OCI-LY7 (cell line): ENCODE measurements around the gene WDR35. TPM values are rescaled to one million over a fixed set of nuclear protein-coding genes. Genes with fewer than 3 reads are reported as not detected.

Experiments
- BruUV-seq: library from RNA; stranded (reverse); fragments of 400-500 nt; replicated peaks from 2 replicates; lab custom pipeline; 2021; lab: Mats Ljungman, UMichigan
- CTCF ChIA-PET: fragments of 300-600 bp; sonication (Branson Sonifier 250); formaldehyde crosslinking; loops from one replicate; lab custom pipeline; 2022; ENCODE audit warnings: antibody characterized with exemption; ENCODE audit not compliant: unreplicated experiment; lab: Charles Lee
- POLR2A ChIA-PET: fragments of 300-600 bp; sonication (Branson Sonifier 250); formaldehyde crosslinking; loops from one replicate; lab custom pipeline; 2022; ENCODE audit warnings: antibody characterized with exemption; lab: Charles Lee
- DNase-seq: peaks from one replicate; pipeline ENCODE4 v3.0.0-alpha.2; 2015; ENCODE audit warnings: low spot score
- H2AFZ ChIP-seq: fragments of 200-600 bp; sonication (generic), shearing (Covaris generic); 2 replicates; pipeline ENCODE4 v1.6.1; 2014; ENCODE audit warnings: mild to moderate bottlenecking, antibody characterized with exemption, low read length, moderate library complexity
- H3K27ac ChIP-seq: fragments of 200-600 bp; sonication (generic); 2 replicates; pipeline ENCODE4 v1.5.1; 2014; ENCODE audit warnings: mixed run types, low read depth, mild to moderate bottlenecking, moderate library complexity, low read length, inconsistent platforms; ENCODE audit not compliant: poor library complexity, severe bottlenecking
- H3K36me3 ChIP-seq: fragments of 200-600 bp; sonication (generic); 2 replicates; pipeline ENCODE4 v1.6.1; 2014; ENCODE audit warnings: mild to moderate bottlenecking, antibody characterized with exemption, low read length, moderate library complexity, mixed read lengths; ENCODE audit not compliant: insufficient read depth
- H3K4me1 ChIP-seq: fragments of 200-600 bp; sonication (generic); 2 replicates; pipeline ENCODE4 v1.5.1; 2014; ENCODE audit warnings: mild to moderate bottlenecking, low read length; ENCODE audit not compliant: insufficient read depth, poor library complexity, severe bottlenecking
- H3K4me2 ChIP-seq: fragments of 200-600 bp; sonication (generic); 2 replicates; pipeline ENCODE4 v1.6.1; 2014; ENCODE audit warnings: mild to moderate bottlenecking, low read length
- H3K4me3 ChIP-seq: fragments of 200-600 bp; sonication (generic); 2 replicates; pipeline ENCODE4 v1.5.1; 2014; ENCODE audit warnings: mild to moderate bottlenecking, low read depth, low read length; ENCODE audit not compliant: poor library complexity, severe bottlenecking
- H3K79me2 ChIP-seq: fragments of 200-600 bp; sonication (generic); 2 replicates; pipeline ENCODE4 v1.6.1; 2016; ENCODE audit warnings: low read depth, mild to moderate bottlenecking, low read length, moderate library complexity, mixed read lengths; ENCODE audit not compliant: insufficient read depth
- H3K9me2 ChIP-seq: fragments of 200-600 bp; sonication (generic); 2 replicates; pipeline ENCODE4 v1.6.1; 2016; ENCODE audit warnings: mild to moderate bottlenecking, low read length, mixed read lengths; ENCODE audit not compliant: insufficient read depth
- H3K9me3 ChIP-seq: fragments of 200-600 bp; sonication (generic); 2 replicates; pipeline ENCODE4 v1.6.1; 2014; ENCODE audit warnings: mild to moderate bottlenecking, mixed run types, low read length, mixed read lengths
- H4K20me1 ChIP-seq: fragments of 200-600 bp; sonication (generic); 2 replicates; pipeline ENCODE4 v1.6.1; 2014; ENCODE audit warnings: mild to moderate bottlenecking, antibody characterized with exemption, low read length, moderate library complexity, mixed read lengths; ENCODE audit not compliant: insufficient read depth
- EZH2phosphoT487 ChIP-seq: fragments of 200-600 bp; sonication (generic); IDR thresholded peaks from 2 replicates; pipeline ENCODE4 v1.6.1; 2018; ENCODE audit warnings: low read depth, borderline replicate concordance, mild to moderate bottlenecking, mixed run types, antibody characterized with exemption, low read length, moderate library complexity, mixed read lengths
- intact Hi-C: fragments of 100-400 bp; cut with micrococcal nuclease; formaldehyde crosslinking; loops from one replicate; pipeline ENCODE4 v1.10.0; 2022; ENCODE audit not compliant: unreplicated experiment
- total RNA-seq, 2 experiments: library from RNA; depleted of rRNA in 1 of 2; stranded (reverse); fragments of >200 nt in 1 of 2; shearing (Covaris generic) in 1 of 2; gene quantifications; 2 replicates each; pipeline ENCODE4 v1.2.3, GENCODE V29; 2014 to 2022
- TF ChIP-seq, protein P1 (sequence below): fragments of 200-600 bp; sonication (generic); conservative IDR thresholded peaks from 2 replicates; pipeline ENCODE4 v1.5.1; 2014; ENCODE audit warnings: mild to moderate bottlenecking, antibody characterized with exemption, low read length, moderate library complexity, mixed read lengths

Gene WDR35
- total RNA-seq, 2 experiments from 2014 or later, result 0.06 to 1.5 TPM

DNA sequence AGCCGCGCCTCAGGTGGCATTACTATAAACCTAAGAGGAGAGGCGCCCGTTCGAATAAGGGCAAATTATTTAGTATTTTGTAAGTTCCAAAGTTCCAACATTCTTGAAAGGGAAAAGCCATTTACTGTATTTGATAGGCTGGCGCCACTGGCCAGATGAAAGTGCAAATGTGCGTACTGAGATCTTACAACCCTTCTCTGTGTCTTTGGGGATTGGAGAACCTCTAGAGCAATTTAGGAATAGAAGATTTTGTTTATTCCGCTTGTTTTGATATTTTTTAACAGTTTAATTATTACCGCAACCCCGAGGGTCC lies 467 bp upstream of the WDR35 start:
- Histone ChIP-seq H3K4me1 (no peaks in the 10 kb centered on the region), H3K4me2 (peak overlapping the region; percentile 51; the same call in 1 of the 2 replicates), H4K20me1 (no peaks in the 10 kb centered on the region), H3K36me3 (no peaks in the 10 kb centered on the region), H2AFZ (no peak overlapping the region), H3K27ac (no peak overlapping the region), H3K9me2 (no peaks in the 10 kb centered on the region), H3K4me3 (no peak overlapping the region), H3K79me2 (no peaks in the 10 kb centered on the region), H3K9me3 (no peaks in the 10 kb centered on the region)
- intact Hi-C loops, result no loop called here
- CTCF ChIA-PET, result no interaction called here
- no peak for DNase-seq
- TF ChIP-seq, protein P1, sequence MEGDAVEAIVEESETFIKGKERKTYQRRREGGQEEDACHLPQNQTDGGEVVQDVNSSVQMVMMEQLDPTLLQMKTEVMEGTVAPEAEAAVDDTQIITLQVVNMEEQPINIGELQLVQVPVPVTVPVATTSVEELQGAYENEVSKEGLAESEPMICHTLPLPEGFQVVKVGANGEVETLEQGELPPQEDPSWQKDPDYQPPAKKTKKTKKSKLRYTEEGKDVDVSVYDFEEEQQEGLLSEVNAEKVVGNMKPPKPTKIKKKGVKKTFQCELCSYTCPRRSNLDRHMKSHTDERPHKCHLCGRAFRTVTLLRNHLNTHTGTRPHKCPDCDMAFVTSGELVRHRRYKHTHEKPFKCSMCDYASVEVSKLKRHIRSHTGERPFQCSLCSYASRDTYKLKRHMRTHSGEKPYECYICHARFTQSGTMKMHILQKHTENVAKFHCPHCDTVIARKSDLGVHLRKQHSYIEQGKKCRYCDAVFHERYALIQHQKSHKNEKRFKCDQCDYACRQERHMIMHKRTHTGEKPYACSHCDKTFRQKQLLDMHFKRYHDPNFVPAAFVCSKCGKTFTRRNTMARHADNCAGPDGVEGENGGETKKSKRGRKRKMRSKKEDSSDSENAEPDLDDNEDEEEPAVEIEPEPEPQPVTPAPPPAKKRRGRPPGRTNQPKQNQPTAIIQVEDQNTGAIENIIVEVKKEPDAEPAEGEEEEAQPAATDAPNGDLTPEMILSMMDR, result no peak
- no peak for TF ChIP-seq EZH2phosphoT487
- BruUV-seq, result no TSS peak
- POLR2A ChIA-PET, result no interaction called here

DNA sequence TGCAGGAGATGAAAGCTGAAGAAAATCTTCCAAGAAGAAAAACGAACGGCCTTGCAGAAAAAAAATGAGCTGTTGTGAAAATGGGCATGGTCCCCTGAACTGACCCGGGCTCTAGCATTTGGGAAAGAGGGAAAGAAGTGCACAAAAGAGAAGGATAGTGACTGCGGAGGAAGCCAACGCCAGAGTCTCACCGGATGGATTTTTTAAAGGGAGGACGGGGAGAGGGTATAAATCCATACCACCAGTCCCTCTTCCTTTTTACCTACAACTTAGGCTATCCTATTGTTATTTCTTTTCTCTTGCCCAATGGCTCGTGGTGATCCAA lies 601 bp downstream of the WDR35 start:
- peak overlapping the region; percentile 51; the same call in 1 of the 2 replicates for H3K4me2 ChIP-seq
- no peaks in the 10 kb centered on the region for H3K36me3 ChIP-seq
- no TSS peak for BruUV-seq
- no peak for DNase-seq
- no peaks in the 10 kb centered on the region for H3K9me3 ChIP-seq
- H2AFZ ChIP-seq, result no peak overlapping the region
- H3K9me2 ChIP-seq, result no peaks in the 10 kb centered on the region
- no peaks in the 10 kb centered on the region for H4K20me1 ChIP-seq
- H3K4me3 ChIP-seq, result no peak overlapping the region
- H3K27ac ChIP-seq, result no peak overlapping the region
- no peaks in the 10 kb centered on the region for H3K4me1 ChIP-seq
- CTCF ChIA-PET, result no interaction called here
- H3K79me2 ChIP-seq, result no peaks in the 10 kb centered on the region
- intact Hi-C loops, result no loop called here
- POLR2A ChIA-PET, result interaction anchor here (0.5 to 0.9 kb wide), 3 partner anchors 17 to 1429 kb away, joined by 3 read pairs; partner anchors contain the start of gene RDH14
- no peak for TF ChIP-seq EZH2phosphoT487
- TF ChIP-seq, protein P1, result no peak

DNA sequence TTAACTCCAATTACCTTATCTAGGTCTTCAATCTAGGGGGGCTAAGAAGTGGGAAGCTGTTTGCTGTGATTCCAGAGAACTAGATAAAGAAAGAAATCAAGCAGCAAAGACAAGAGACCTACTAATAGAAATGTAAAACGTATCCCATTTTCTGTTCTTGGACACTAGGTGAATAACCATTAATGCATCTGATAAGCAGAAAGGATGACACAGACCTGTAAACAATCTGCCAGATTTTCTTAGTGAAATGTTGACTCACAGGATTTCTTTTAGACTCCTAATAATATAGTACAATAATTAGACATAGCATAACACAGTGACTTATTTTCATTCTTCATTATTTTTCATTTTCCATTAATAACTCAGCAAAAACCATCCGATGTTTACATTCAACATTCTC lies 1.3 kb downstream of the WDR35 start:
- Histone ChIP-seq H3K9me3 (no peaks in the 10 kb centered on the region), H3K79me2 (no peaks in the 10 kb centered on the region), H3K4me1 (no peaks in the 10 kb centered on the region), H3K4me2 (no peak overlapping the region), H3K4me3 (no peak overlapping the region), H2AFZ (no peak overlapping the region), H3K27ac (no peak overlapping the region), H3K36me3 (no peaks in the 10 kb centered on the region), H4K20me1 (no peaks in the 10 kb centered on the region), H3K9me2 (no peaks in the 10 kb centered on the region)
- DNase-seq, result no peak
- ChIA-PET POLR2A (interaction anchor here (1.0 kb wide), 1 partner anchor 27 kb away, joined by 3 read pairs; no protein-coding TSS in a partner anchor), CTCF (no interaction called here)
- BruUV-seq, result no TSS peak
- intact Hi-C loops, result no loop called here
- no peak for TF ChIP-seq EZH2phosphoT487
- TF ChIP-seq, protein P1, result no peak
